NCI-H187 (cell line): ENCODE results near the gene INTS2.
A peak's percentile ranks its signal among the peaks of the same experiment; 100 is the strongest.
"Not testable (repeated sequence)": the region's sequence is repeated elsewhere in the genome, so short reads cannot be mapped to it uniquely, and the experiment has no call there.

ENCODE experiments used
- DNase-seq, 2 experiments: peaks; one replicate each; lab custom pipeline; 2025; lab: John Stamatoyannopoulos, UW

INTS2 gene

GRCh38 chr17:61897548-61898180 lies 30.1 kb downstream of the INTS2 start:
- no peak for DNase-seq

- DNase-seq, result no peak
Observed at GRCh38 chr17:61895391-61895790, 32.4 kb downstream of the INTS2 start.

- DNase-seq, result not testable (repeated sequence)
Observed at GRCh38 chr17:61894310-61894709, 33.5 kb downstream of the INTS2 start.

DNA sequence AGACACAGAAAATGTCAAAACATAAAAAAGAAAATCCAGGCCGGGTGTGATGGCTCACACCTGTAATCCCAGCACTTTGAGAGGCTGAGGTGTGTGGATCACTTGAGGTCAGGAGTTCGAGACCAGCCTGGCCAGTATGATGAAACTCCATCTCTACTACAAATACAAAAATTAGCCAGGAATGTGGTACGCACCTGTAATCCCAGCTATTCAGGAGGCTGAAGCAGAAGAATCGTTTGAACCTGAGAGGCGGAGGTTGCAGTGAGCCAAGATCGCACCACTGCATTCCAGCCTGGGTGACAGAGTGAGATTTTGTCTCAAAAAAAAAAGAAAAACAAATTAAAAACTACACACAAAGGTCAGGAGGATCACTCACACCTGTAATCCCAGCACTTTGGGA lies 40.0 kb downstream of the INTS2 start:
- not testable (repeated sequence) for DNase-seq

DNA sequence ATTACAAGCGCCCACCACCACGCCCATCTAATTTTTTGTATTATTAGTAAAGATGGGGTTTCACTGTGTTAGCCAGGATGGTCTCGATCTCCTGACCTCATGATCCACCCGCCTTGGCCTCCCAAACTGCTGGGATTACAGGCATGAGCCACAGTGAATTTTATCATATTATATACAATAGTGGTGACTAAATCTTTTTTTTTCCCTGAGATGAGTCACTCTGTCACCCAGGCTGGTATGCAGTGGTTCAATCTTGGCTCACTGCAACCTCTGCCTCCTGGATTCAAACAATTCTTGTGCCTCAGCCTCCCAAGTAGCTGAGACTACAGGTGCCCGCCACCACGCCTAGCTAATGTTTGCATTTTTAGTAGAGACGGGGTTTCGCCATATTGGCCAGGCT lies 41.9 kb downstream of the INTS2 start:
- not testable (repeated sequence) for DNase-seq

DNA sequence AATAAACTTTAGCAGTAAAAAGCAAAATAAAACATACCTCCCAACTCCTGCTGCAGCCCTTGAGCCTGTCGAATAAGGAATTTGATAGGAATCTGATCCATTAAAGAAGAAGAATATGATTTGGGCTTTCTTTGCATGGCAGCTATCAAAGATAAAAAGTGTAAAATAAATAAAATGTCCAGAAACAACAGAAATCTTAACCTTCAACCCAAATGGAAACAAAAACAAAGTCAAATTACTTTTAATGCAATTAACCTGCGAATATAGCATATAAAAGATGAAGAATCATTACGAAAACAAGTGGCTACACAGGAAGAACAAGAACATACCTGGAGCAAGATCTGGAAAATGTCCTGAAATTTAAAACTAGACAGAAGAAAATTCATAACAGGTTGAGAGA lies 42.9 kb downstream of the INTS2 start:
- DNase-seq, result no peak

GRCh38 chr17:61880589-61881102 lies 47.1 kb downstream of the INTS2 start:
- no peak for DNase-seq

- DNase-seq, result no peak
Observed at GRCh38 chr17:61878984-61879612, 48.7 kb downstream of the INTS2 start.

- no peak for DNase-seq
Observed at GRCh38 chr17:61878520-61878919, 49.3 kb downstream of the INTS2 start.

DNA sequence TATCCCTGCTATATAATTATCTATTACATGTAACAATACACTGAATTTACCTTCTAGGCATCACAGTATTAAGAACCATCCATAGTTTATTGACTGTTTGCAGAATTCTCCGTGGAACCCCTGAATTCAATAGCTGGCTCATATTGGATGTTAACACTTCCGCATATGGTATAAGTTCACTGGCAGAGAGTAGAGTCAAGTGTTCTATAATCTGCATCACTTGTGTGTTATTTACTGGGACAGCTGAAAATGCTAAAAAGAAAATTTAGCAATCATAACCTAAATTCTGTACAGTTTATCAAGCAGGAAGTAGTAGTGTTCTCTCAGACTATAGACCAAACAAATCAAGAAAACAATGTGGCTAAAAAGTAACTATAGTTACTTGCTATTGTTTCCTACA lies 49.9 kb downstream of the INTS2 start:
- no peak for DNase-seq

DNA sequence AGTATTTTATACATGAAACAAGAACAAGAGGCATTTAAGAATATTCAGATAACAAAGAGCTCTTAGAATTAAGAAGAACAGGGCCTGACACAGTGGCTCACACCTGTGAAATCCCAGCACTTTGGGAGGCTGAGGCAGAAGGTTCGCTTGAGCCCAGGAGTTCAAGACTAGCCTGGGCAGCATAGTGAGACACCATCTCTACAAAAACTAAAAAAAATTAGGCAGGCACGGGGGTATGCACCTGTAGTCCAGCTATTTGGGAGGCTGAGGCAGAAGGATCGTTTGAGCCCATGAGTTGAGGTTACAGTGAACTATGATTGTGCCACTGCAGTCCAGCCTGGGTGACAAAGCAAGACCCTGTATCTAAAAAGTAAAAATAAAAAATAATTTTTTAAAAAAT lies 52.0 kb downstream of the INTS2 start:
- no peak for DNase-seq

DNA sequence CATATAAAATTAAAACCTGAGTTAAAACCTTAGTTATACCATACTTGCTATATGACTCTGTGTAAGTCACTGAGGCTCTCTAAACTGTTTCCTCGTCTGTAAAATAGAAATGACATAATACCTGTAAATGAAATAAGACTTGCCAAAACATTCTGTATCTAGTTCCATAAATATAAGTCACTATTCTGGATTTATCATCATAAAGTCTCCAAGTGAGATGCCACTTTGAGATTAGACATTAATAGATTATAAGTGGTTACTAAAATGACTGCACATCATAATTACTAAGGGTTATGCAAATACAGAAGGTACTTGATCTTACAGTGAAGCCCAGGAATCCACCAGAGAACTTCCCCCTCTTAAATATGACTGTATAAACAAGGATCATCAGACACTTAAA lies 52.5 kb downstream of the INTS2 start:
- DNase-seq, result no peak

- no peak for DNase-seq
Observed at GRCh38 chr17:61874075-61874474, 53.7 kb downstream of the INTS2 start.

DNA sequence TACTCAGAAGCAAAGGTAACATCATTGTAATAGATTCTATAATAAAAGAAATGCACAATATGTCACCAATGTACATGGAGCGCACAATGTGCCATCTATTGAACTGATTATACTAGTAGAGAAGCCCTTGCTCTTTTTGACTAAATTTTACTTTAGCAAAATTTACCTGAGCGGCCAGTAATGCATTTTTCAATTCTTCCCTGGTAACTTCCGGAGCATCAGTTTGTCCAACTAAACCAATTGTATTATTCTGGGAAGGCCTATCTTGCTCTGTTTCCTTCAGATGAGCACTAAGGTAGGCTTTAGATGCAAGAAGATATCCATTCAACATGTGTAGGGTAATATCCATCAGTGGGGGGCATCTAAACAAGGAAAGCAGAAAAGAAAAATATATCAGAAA lies 55.7 kb downstream of the INTS2 start:
- DNase-seq, result no peak

- DNase-seq, result no peak
Observed at GRCh38 chr17:61869138-61869537, 58.6 kb downstream of the INTS2 start.

DNA sequence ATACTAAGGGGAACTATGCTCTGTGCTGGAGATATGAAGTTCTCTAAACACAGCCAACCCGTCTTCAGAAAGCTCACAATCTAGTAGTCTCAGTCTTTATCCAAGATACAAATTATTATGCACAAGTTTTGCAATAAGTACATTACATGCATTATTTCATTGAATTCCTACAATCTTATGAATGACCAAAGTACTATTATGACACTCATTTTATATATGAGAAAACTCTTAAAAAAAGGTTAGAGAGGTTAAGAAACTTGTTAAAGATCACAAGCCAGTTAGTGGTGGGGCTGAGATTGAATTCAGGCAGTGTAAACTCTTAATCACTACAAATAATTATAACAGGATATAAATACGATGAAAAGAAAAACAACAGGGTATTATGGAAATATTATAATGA lies 59.7 kb downstream of the INTS2 start:
- no peak for DNase-seq

GRCh38 chr17:61867033-61867432 lies 60.7 kb downstream of the INTS2 start:
- no peak for DNase-seq

- no peak for DNase-seq
Observed at GRCh38 chr17:61863801-61864126, 64.0 kb downstream of the INTS2 start.

- peak; percentile 65 to 87 for DNase-seq
Observed at GRCh38 chr17:61862975-61863800, 64.6 kb downstream of the INTS2 start, which contains the start of gene BRIP1. Gene BRIP1, minus strand, starts transcription at chr17:61863528. Its CDS starts 1,989 bp downstream, at chr17:61861539.

DNA sequence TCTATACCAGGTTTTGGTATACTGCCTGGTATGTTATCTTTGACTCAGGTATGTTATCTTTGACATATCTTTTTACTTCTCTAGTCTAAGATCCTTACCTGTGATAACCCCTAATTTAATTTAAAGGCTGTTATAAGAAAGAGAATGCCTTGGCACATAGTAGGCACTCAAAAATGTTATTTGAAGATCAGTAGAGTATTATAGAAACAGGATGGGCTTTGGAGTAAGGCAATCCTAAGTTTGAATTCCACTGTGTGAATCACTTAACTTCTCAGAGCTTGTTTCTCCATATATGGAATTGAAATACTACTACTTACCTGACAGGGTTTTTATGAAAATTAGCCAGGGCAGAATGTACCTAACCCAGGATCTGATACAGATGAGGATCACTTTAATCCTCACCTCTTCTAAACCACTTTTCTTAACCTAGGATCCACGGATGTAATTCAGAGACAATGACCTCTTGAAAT lies 65.6 kb downstream of the INTS2 start:
- DNase-seq, result no peak

DNA sequence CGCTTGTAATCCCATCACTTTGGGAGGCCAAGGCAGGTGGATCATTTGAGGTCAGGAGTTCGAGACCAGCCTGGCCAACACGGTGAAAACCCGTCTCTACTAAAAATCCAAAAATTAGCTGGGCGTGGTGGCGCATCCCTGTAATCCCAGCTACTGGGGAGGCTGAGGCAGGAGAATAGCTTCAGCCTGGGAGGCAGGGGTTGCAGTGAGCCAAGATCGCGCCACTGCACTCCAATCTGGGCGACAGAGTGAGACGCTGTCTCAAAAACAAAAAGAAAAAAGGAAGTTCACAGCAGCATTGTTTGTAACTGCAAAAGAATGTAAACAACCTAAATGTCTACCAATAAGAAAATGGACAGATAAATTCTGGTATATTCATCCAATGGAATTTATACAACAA lies 67.4 kb downstream of the INTS2 start:
- not testable (repeated sequence) for DNase-seq

DNA sequence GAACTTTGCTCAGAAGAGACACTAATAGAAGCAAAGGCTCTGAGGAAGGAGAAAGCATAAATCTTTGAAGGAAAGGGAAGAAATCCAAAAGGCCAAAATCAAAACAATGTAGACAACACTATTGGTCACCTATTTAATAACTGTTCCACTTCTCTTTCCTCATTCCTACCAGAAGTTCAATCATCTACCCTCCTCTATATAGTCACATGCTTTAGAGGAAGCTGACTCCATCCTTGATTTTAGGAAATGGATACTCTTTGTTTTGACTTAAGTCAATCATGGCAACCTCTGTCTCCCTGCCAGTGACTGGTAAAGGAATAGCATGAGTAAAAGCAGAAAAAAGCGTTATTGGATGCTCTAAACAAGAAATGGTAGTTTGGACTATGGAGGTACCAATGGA lies 71.7 kb downstream of the INTS2 start:
- no peak for DNase-seq

GRCh38 chr17:61852857-61853256 lies 74.9 kb downstream of the INTS2 start:
- no peak for DNase-seq
